ENCODE data around the gene FAM180A.

The FAM180A gene

DNA sequence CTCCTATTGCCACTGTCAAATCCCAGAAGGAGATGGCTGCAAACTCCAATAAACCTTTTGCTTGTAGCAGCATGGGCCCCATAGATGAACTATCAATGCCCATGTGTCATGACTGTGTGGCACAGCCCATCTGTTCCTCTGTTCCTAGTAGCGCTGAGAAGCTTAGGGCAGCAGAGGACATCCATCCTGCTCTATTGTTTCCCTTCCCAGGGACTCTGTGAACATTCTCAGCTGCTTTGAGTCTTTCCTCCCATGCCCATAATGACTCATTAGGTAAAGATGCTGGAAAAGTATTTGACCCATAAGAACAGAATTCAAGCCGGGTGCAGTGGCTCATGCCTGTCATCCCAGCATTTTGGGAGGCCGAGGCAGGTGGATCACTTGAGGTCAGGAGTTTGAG, 58.0 kb downstream of the FAM180A start:
- H3K9me3 ChIP-seq (ENCODE audit: control insufficient read depth, low read length) = no peaks in the 10 kb centered on the region
- no peaks in the 10 kb centered on the region for H3K4me1 ChIP-seq (ENCODE audit: control insufficient read depth, insufficient read depth, low read length)
- no peak overlapping the region for H3K27ac ChIP-seq (ENCODE audit: insufficient read depth, low read depth, low read length, poor library complexity, severe bottlenecking)
- H3K27me3 ChIP-seq (ENCODE audit: control insufficient read depth, insufficient read depth, low read length, poor library complexity, severe bottlenecking) = no peaks in the 10 kb centered on the region
- WGBS, 2 experiments = 92 to 93% methylated on average over 3 of the region's 3 CpGs
- no peaks in the 10 kb centered on the region for H3K36me3 ChIP-seq (ENCODE audit: control insufficient read depth, insufficient read depth, low read length)
- no peak overlapping the region for H3K4me3 ChIP-seq (ENCODE audit: insufficient read depth, low read depth, low read length)

DNA sequence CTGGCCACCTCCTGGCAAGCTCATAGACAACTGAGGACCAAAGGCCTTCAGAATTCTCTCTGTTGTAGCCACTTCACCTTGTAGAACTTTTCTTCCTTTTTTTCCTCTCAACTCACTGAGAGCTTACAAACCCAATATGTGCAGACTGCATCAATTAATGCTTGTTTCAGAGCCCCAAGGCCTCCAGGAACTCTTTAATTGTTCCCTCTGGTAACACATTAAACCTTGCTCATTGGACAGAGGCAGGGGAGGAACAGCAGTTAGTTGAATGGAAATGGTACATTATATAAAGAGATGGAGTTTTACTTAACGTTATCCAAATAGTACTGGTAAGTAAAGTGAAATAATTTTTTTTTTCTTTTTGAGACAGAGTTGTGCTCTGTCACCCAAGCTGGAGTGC, 61.1 kb downstream of the FAM180A start:
- 0% methylated on average over 1 of the region's 1 CpG for WGBS, 2 experiments
- Histone ChIP-seq H3K4me3 (ENCODE audit: insufficient read depth, low read depth, low read length) (no peak overlapping the region), H3K36me3 (ENCODE audit: control insufficient read depth, insufficient read depth, low read length) (no peaks in the 10 kb centered on the region), H3K27me3 (ENCODE audit: control insufficient read depth, insufficient read depth, low read length, poor library complexity, severe bottlenecking) (no peaks in the 10 kb centered on the region), H3K9me3 (ENCODE audit: control insufficient read depth, low read length) (no peaks in the 10 kb centered on the region), H3K27ac (ENCODE audit: insufficient read depth, low read depth, low read length, poor library complexity, severe bottlenecking) (no peak overlapping the region), H3K4me1 (ENCODE audit: control insufficient read depth, insufficient read depth, low read length) (no peaks in the 10 kb centered on the region)

DNA sequence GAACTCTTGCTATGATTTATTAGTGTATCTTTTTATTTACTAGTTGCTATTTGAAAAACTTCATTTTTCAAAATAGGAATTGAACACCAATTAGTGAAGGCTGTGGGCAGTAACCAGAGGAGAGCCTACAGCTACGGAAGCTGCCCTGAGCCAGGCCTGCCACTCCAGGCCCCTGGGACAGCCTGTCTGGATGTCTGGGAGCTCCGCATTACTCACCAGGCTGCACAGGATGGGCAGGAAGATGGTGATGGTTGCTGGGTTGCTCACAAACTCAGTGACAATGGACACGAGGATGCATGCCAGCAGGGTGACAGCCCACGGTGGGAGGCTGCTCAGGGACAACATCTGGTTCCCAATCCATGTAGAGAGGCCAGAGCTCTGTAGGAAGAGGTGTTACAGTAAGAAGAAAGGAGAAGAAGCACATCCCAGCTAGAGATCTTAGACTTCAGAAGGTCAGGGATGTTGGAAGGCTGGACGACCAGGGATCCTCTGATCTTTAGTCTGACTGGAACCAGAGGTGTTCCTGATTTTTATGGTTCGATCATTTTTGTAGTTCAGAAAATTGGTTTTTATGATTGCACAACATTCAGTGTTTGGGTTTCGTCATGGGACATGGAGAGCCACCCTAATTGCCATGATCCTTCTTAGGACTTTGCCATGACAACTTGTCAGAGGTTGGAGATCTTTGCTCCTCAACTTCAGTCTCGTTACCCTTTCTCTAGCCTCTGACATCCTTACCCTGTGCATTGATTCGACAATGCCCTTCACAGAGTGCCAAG, 63.1 kb downstream of the FAM180A start:
- Histone ChIP-seq H3K27me3 (ENCODE audit: control insufficient read depth, insufficient read depth, low read length, poor library complexity, severe bottlenecking) (no peaks in the 10 kb centered on the region), H3K27ac (ENCODE audit: insufficient read depth, low read depth, low read length, poor library complexity, severe bottlenecking) (no peak overlapping the region), H3K4me1 (ENCODE audit: control insufficient read depth, insufficient read depth, low read length) (no peaks in the 10 kb centered on the region), H3K36me3 (ENCODE audit: control insufficient read depth, insufficient read depth, low read length) (no peaks in the 10 kb centered on the region), H3K9me3 (ENCODE audit: control insufficient read depth, low read length) (no peaks in the 10 kb centered on the region), H3K4me3 (ENCODE audit: insufficient read depth, low read depth, low read length) (no peak overlapping the region)
- WGBS, 2 experiments = 89 to 92% methylated on average over 9 of the region's 9 CpGs

DNA sequence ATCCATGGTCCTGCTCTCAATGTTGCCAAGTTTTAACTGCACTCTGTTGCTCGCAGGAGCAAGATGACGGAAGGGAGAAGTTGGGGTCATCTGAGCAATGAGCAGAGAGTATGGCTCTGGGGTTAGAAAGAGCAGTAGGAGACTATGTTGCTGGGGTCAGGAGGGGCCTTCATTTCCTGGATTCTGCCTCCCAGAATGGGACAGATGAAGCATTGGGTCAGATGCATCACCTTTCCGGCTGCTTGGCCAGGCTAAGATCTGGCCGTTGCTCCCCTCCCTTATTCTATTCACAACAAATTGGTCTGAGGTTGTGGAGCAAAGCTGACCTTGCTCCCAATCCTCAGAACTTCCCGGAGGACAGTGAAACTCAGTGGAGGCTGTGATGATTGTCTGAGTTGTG, 63.9 kb downstream of the FAM180A start:
- no peaks in the 10 kb centered on the region for H3K36me3 ChIP-seq (ENCODE audit: control insufficient read depth, insufficient read depth, low read length)
- H3K4me3 ChIP-seq (ENCODE audit: insufficient read depth, low read depth, low read length) = no peak overlapping the region
- no peak overlapping the region for H3K27ac ChIP-seq (ENCODE audit: insufficient read depth, low read depth, low read length, poor library complexity, severe bottlenecking)
- no peaks in the 10 kb centered on the region for H3K27me3 ChIP-seq (ENCODE audit: control insufficient read depth, insufficient read depth, low read length, poor library complexity, severe bottlenecking)
- no peaks in the 10 kb centered on the region for H3K9me3 ChIP-seq (ENCODE audit: control insufficient read depth, low read length)
- no peaks in the 10 kb centered on the region for H3K4me1 ChIP-seq (ENCODE audit: control insufficient read depth, insufficient read depth, low read length)
- WGBS, 2 experiments = 94 to 95% methylated on average over 5 of the region's 5 CpGs

DNA sequence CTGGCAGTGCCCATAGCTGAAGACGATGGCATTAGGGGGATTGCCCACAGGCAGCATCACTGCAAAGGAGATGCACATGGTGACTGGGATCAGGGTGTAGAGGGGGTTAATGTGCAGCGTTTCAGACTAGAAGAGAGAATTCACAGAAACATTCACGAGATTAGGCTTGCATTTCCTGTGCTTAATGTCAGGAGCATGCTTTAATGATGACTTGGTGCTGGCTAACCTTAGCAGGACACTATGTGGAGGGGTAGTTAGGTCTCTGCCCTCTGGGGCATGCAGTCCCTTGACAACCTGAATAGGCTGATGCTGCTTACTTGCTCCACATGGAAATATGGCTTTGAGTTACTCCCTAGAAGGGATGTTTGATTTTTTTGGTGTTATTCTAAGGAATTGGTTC, 64.5 kb downstream of the FAM180A start:
- H3K27me3 ChIP-seq (ENCODE audit: control insufficient read depth, insufficient read depth, low read length, poor library complexity, severe bottlenecking) = no peaks in the 10 kb centered on the region
- no peaks in the 10 kb centered on the region for H3K4me1 ChIP-seq (ENCODE audit: control insufficient read depth, insufficient read depth, low read length)
- H3K4me3 ChIP-seq (ENCODE audit: insufficient read depth, low read depth, low read length) = no peak overlapping the region
- H3K9me3 ChIP-seq (ENCODE audit: control insufficient read depth, low read length) = no peaks in the 10 kb centered on the region
- H3K27ac ChIP-seq (ENCODE audit: insufficient read depth, low read depth, low read length, poor library complexity, severe bottlenecking) = no peak overlapping the region
- no peaks in the 10 kb centered on the region for H3K36me3 ChIP-seq (ENCODE audit: control insufficient read depth, insufficient read depth, low read length)
- WGBS, 2 experiments = 85 to 87% methylated on average over 3 of the region's 3 CpGs

DNA sequence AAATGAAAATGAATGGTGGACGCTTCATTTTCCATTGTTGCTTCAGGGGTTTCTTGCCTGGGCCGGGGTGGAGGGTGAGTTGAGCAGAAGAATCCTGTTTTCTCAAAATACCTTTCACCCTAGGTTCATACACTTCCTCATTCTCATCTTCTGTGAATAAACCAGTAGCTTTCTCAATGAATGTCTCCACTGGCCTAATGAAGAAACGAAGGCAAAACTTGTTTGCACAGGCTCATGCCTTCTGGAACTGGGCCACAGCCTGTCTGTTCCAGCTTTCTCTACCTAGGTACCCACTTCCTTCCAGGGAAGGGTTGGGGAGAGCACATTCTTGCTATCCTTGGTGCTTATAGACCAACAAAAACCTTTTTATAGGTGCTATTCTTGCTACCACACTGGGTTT, 65.0 kb downstream of the FAM180A start:
- no peaks in the 10 kb centered on the region for H3K27me3 ChIP-seq (ENCODE audit: control insufficient read depth, insufficient read depth, low read length, poor library complexity, severe bottlenecking)
- WGBS, 2 experiments = 96 to 97% methylated on average over 3 of the region's 3 CpGs
- no peak overlapping the region for H3K27ac ChIP-seq (ENCODE audit: insufficient read depth, low read depth, low read length, poor library complexity, severe bottlenecking)
- H3K4me3 ChIP-seq (ENCODE audit: insufficient read depth, low read depth, low read length) = no peak overlapping the region
- no peaks in the 10 kb centered on the region for H3K4me1 ChIP-seq (ENCODE audit: control insufficient read depth, insufficient read depth, low read length)
- H3K9me3 ChIP-seq (ENCODE audit: control insufficient read depth, low read length) = no peaks in the 10 kb centered on the region
- H3K36me3 ChIP-seq (ENCODE audit: control insufficient read depth, insufficient read depth, low read length) = no peaks in the 10 kb centered on the region

DNA sequence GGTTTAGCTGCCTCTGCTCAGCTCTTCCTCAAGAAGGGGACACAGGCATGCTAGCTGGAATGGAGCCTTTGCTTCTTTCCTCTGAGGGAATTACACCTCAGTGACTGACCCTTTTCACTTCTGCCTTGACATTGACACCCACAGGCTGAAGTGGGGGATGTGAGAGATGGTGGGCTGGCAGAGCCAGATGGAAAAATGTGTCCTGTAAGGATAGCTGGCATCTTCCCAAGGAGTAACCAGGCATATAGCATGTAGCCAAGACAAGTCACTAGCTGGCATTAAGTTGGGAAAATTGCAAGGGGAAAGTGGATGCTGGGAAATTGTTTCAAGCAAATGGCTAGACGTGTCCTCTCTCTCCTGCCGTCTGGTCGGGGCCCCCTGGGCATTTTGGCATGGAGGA, 66.4 kb downstream of the FAM180A start:
- WGBS, 2 experiments = 90 to 95% methylated on average over 3 of the region's 3 CpGs
- Histone ChIP-seq H3K27me3 (ENCODE audit: control insufficient read depth, insufficient read depth, low read length, poor library complexity, severe bottlenecking) (no peaks in the 10 kb centered on the region), H3K4me1 (ENCODE audit: control insufficient read depth, insufficient read depth, low read length) (no peaks in the 10 kb centered on the region), H3K27ac (ENCODE audit: insufficient read depth, low read depth, low read length, poor library complexity, severe bottlenecking) (no peak overlapping the region), H3K36me3 (ENCODE audit: control insufficient read depth, insufficient read depth, low read length) (peaks cover 3% of the 10 kb centered on the region), H3K4me3 (ENCODE audit: insufficient read depth, low read depth, low read length) (no peak overlapping the region), H3K9me3 (ENCODE audit: control insufficient read depth, low read length) (no peaks in the 10 kb centered on the region)

DNA sequence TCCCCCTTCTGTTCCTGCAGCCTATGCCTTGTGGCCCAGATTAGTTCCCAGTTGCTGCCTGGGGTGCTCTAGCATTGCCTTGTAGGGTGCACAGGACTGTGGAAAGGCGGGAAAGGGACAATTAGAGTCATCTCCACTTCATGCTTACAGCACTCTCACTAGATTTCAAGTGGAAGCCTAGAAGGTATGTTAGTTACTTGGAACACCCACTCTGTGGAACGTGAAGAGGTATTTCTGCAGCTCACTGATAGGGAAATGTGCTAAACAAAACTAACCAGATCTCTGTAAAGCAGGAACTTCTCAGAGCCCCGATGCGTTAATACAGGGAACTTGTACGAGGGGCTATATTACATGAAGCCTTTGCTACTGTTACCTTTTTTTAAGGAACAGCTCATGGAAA, 66.9 kb downstream of the FAM180A start:
- H3K27me3 ChIP-seq (ENCODE audit: control insufficient read depth, insufficient read depth, low read length, poor library complexity, severe bottlenecking) = no peaks in the 10 kb centered on the region
- H3K9me3 ChIP-seq (ENCODE audit: control insufficient read depth, low read length) = no peaks in the 10 kb centered on the region
- H3K27ac ChIP-seq (ENCODE audit: insufficient read depth, low read depth, low read length, poor library complexity, severe bottlenecking) = no peak overlapping the region
- H3K4me3 ChIP-seq (ENCODE audit: insufficient read depth, low read depth, low read length) = no peak overlapping the region
- peaks cover 6% of the 10 kb centered on the region for H3K36me3 ChIP-seq (ENCODE audit: control insufficient read depth, insufficient read depth, low read length)
- no peaks in the 10 kb centered on the region for H3K4me1 ChIP-seq (ENCODE audit: control insufficient read depth, insufficient read depth, low read length)
- WGBS, 2 experiments = 73 to 78% methylated on average over 5 of the region's 5 CpGs

All from ectodermal cell (in vitro differentiated cells).